HTR-8/SVneo (cell line): ENCODE measurements around the gene ATG14.
"Not testable (repeated sequence)": the region's sequence is repeated elsewhere in the genome, so short reads cannot be mapped to it uniquely, and the experiment has no call there.

Experiments
- DNase-seq: peaks from one replicate; pipeline ENCODE4 v3.0.0; 2011; ENCODE audit warnings: low spot score, mixed read lengths; ENCODE audit not compliant: insufficient read length
- FAIRE-seq: peaks from 2 replicates; lab custom pipeline; 2011; peaks lifted over from hg19 to GRCh38; lab: Jason Lieb, UNC

ATG14 gene

GRCh38 chr14:55355922-55356321 lies 55.7 kb downstream of the ATG14 start:
- no peak for DNase-seq
- FAIRE-seq: peak; percentile 80

GRCh38 chr14:55354500-55354899 lies 57.1 kb downstream of the ATG14 start:
- DNase-seq (peak; percentile 75), FAIRE-seq (peak; percentile 63)

- peak; percentile 65 for FAIRE-seq
- DNase-seq: no peak
These were observed 57.8 kb downstream of the ATG14 start for GRCh38 chr14:55353686-55354467.

GRCh38 chr14:55352201-55352600 lies 59.4 kb downstream of the ATG14 start:
- peak; percentile 69 for FAIRE-seq
- DNase-seq: no peak

GRCh38 chr14:55351111-55351510 lies 60.5 kb downstream of the ATG14 start:
- DNase-seq: no peak
- no peak for FAIRE-seq

- DNase-seq (no peak), FAIRE-seq (peak; percentile 38)
These were observed 61.2 kb downstream of the ATG14 start for GRCh38 chr14:55350461-55350860.

GRCh38 chr14:55349565-55349964 lies 62.1 kb downstream of the ATG14 start:
- FAIRE-seq: no peak
- no peak for DNase-seq

GRCh38 chr14:55348766-55349453 lies 62.7 kb downstream of the ATG14 start:
- FAIRE-seq: peak; percentile 80
- no peak for DNase-seq

- FAIRE-seq: no peak
- no peak for DNase-seq
These were observed 63.9 kb downstream of the ATG14 start for GRCh38 chr14:55347748-55348147.

GRCh38 chr14:55347040-55347439 lies 64.6 kb downstream of the ATG14 start:
- no peak for FAIRE-seq
- no peak for DNase-seq

- peak; percentile 48 for FAIRE-seq
- DNase-seq: not testable (repeated sequence)
These were observed 67.0 kb downstream of the ATG14 start for GRCh38 chr14:55344582-55345163.

GRCh38 chr14:55341781-55342180 lies 69.8 kb downstream of the ATG14 start:
- no peak for FAIRE-seq
- no peak for DNase-seq

- no peak for DNase-seq
- FAIRE-seq: peak; percentile 86
These were observed 71.1 kb downstream of the ATG14 start for GRCh38 chr14:55340482-55340881.

GRCh38 chr14:55339770-55340169 lies 71.9 kb downstream of the ATG14 start:
- peak; percentile 65 for FAIRE-seq
- no peak for DNase-seq

GRCh38 chr14:55336691-55337090 lies 74.9 kb downstream of the ATG14 start:
- FAIRE-seq (no peak), DNase-seq (no peak)

GRCh38 chr14:55336162-55336561 lies 75.5 kb downstream of the ATG14 start:
- DNase-seq (no peak), FAIRE-seq (no peak)

GRCh38 chr14:55333711-55334485 lies 77.7 kb downstream of the ATG14 start:
- peak; percentile 85 for FAIRE-seq
- DNase-seq: no peak

GRCh38 chr14:55332654-55333570 lies 78.7 kb downstream of the ATG14 start:
- FAIRE-seq (peak; percentile 76), DNase-seq (no peak)

- DNase-seq (no peak), FAIRE-seq (peak; percentile 20)
These were observed 81.5 kb downstream of the ATG14 start for GRCh38 chr14:55329999-55330710.
